Stomach (tissue), 4 donors: ENCODE data around the gene MCOLN3.

ENCODE experiments used
- CTCF ChIP-seq, 7 experiments: fragments of 450-650 bp in 4 of 7; fragments of 200-600 bp in 3 of 7; sonication (generic) in 3 of 7; IDR thresholded peaks; one replicate each; pipeline ENCODE4 v1.5.1; 2016 to 2019; ENCODE audit warnings: antibody characterized with exemption in 7 of 7, control low read depth in 2 of 7, mild to moderate bottlenecking in 1 of 7
- EP300 ChIP-seq: sonication (generic); formaldehyde crosslinking; IDR thresholded peaks from one replicate; pipeline ENCODE4 v1.6.1; 2017; ENCODE audit warnings: antibody characterized with exemption

GRCh38 chr1:85024736-85025135 lies 23.6 kb downstream of the MCOLN3 start:
- no peak for TF ChIP-seq CTCF (IDR thresholded peaks at IDR 0.05)
- TF ChIP-seq EP300, result no peak
